ENCODE data around the gene NT5C2. TPM values are rescaled to one million over a fixed set of nuclear protein-coding genes. Genes with fewer than 3 reads are reported as not detected.
"Not testable (repeated sequence)": the region's sequence is repeated elsewhere in the genome, so short reads cannot be mapped to it uniquely, and the experiment has no call there.

Gene NT5C2
- total RNA-seq, 1 experiment from 2014 or later: 76.1 TPM

DNA sequence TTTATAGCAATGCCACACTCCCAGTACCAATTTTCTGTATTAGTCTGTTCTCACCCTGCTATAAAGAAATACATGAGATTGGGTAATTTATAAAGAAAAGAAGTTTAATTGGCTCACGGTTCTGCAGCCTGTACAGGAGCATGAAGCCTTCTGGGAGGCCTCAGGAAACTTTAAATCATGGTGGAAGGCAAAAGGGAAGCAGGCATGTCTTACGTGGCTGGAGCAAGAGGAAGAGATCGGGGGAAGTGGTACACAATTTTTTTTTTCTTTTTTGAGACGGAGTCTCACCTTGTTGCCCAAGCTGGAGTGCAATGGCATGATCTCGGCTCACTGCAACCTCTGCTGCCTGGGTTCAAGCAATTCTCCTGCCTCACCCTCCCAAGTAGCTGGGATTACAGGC is 31.6 kb upstream of the NT5C2 start:
- CTCF ChIA-PET; H3K4me1 Mint-ChIP-seq; POLR2A ChIA-PET; H3K4me3 Mint-ChIP-seq; H3K27ac Mint-ChIP-seq; DNase-seq (ENCODE audit: low spot score); H3K27me3 Mint-ChIP-seq (ENCODE audit: low read depth); ATAC-seq: not testable (repeated sequence)
- peaks cover 38% of the 10 kb centered on the region for H3K9me3 Mint-ChIP-seq
- peaks cover 32% of the 10 kb centered on the region for H3K36me3 Mint-ChIP-seq

DNA sequence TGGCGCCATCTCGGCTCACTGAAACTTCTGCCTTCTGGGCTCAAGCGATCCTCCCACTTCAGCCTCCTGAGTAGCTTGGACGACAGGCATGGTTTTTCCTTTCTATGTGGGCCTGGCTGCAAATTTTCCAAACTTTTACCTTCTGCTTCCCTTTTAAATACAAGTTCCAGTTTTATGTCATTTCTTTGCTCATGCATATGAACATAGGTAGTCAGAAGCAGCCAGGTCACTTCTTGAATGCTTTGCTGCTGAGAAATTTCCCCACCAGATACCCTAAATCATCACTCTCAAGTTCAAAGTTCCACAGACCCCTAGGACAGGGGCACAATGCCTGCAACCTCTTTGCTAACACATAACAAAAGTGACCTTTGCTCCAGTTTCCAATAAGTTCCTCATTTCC is 31.1 kb upstream of the NT5C2 start:
- ChIA-PET POLR2A (no interaction called here), CTCF (no interaction called here)
- Mint-ChIP-seq H3K4me1 (peaks cover 7% of the 10 kb centered on the region), H3K27ac (no peak overlapping the region), H3K27me3 (ENCODE audit: low read depth) (peaks cover 8% of the 10 kb centered on the region; the same call in 1 of the 2 replicates), H3K36me3 (peaks cover 33% of the 10 kb centered on the region), H3K9me3 (peaks cover 39% of the 10 kb centered on the region), H3K4me3 (no peak overlapping the region)
- ATAC-seq: no peak
- no peak for TF ChIP-seq FOXP1 (CRISPR knock-in tag; IDR thresholded peaks at IDR 0.05; ENCODE audit: borderline replicate concordance)
- no peak for DNase-seq (ENCODE audit: low spot score)

DNA sequence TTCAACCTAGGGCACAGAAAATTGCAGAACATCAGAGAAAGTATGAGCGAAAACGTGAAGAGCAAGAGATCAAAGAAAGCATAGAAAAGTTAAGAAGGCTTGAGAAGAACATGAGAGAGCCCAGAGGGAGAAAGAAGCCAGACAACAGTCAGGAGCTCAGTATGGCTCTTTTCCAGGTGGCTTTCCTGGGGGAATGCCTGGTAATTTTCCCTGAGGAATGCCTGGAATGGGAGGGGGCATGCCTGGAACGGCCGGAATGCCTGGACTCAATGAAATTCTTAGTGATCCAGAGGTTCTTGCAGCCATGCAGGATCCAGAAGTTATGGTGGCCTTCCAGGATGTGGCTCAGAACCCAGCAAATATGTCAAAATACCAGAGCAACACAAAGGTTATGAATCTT is 23.3 kb upstream of the NT5C2 start:
- peak; percentile 29; the same call in 1 of the 2 replicates for TF ChIP-seq TEAD4 (CRISPR knock-in tag; IDR thresholded peaks at IDR 0.05)
- DNase-seq (ENCODE audit: low spot score): peak; percentile 44
- H3K27me3 Mint-ChIP-seq (ENCODE audit: low read depth); H3K4me3 Mint-ChIP-seq; ATAC-seq: not testable (repeated sequence)
- peak overlapping the region; percentile 90 for H3K27ac Mint-ChIP-seq
- CTCF ChIA-PET: interaction anchor here (0.6 to 2.0 kb wide), 3 partner anchors 19 to 28 kb away, joined by 3 to 8 read pairs (median 4); no protein-coding TSS in a partner anchor
- H3K4me1 Mint-ChIP-seq: peaks cover 58% of the 10 kb centered on the region
- H3K36me3 Mint-ChIP-seq: peaks cover 50% of the 10 kb centered on the region
- H3K9me3 Mint-ChIP-seq: peaks cover 44% of the 10 kb centered on the region
- POLR2A ChIA-PET: interaction anchor here (0.5 to 0.7 kb wide), 2 partner anchors 24 to 213 kb away, joined by 3 to 4 read pairs; partner anchors contain the start of gene NT5C2

DNA sequence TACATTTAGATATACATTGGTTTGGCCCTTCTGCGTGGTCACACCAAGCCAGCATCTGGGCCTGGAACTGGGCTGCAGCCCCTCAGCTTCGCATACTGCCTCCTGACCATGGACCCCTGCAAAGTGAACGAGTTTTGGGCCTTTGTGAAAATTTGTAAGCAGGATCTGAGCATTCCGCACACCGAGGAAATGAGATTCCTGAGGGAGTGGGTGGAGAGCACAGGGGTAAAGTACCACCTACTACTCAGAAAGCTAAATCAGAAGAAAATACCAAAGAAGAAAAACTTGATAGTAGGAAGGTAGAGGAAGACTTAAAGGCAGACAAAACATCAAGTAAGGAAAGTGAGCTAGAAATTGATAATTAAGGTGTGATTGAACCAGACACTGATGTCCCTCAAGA is 22.5 kb upstream of the NT5C2 start:
- TF ChIP-seq, protein P1, sequence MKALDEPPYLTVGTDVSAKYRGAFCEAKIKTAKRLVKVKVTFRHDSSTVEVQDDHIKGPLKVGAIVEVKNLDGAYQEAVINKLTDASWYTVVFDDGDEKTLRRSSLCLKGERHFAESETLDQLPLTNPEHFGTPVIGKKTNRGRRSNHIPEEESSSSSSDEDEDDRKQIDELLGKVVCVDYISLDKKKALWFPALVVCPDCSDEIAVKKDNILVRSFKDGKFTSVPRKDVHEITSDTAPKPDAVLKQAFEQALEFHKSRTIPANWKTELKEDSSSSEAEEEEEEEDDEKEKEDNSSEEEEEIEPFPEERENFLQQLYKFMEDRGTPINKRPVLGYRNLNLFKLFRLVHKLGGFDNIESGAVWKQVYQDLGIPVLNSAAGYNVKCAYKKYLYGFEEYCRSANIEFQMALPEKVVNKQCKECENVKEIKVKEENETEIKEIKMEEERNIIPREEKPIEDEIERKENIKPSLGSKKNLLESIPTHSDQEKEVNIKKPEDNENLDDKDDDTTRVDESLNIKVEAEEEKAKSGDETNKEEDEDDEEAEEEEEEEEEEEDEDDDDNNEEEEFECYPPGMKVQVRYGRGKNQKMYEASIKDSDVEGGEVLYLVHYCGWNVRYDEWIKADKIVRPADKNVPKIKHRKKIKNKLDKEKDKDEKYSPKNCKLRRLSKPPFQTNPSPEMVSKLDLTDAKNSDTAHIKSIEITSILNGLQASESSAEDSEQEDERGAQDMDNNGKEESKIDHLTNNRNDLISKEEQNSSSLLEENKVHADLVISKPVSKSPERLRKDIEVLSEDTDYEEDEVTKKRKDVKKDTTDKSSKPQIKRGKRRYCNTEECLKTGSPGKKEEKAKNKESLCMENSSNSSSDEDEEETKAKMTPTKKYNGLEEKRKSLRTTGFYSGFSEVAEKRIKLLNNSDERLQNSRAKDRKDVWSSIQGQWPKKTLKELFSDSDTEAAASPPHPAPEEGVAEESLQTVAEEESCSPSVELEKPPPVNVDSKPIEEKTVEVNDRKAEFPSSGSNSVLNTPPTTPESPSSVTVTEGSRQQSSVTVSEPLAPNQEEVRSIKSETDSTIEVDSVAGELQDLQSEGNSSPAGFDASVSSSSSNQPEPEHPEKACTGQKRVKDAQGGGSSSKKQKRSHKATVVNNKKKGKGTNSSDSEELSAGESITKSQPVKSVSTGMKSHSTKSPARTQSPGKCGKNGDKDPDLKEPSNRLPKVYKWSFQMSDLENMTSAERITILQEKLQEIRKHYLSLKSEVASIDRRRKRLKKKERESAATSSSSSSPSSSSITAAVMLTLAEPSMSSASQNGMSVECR (CRISPR knock-in tag; IDR thresholded peaks at IDR 0.05; ENCODE audit: borderline replicate concordance): no peak
- TF ChIP-seq JAZF1 (CRISPR knock-in tag; IDR thresholded peaks at IDR 0.05): no peak
- TF ChIP-seq ZBTB21 (CRISPR knock-in tag; IDR thresholded peaks at IDR 0.05; ENCODE audit: borderline replicate concordance): no peak
- TF ChIP-seq, protein P2, sequence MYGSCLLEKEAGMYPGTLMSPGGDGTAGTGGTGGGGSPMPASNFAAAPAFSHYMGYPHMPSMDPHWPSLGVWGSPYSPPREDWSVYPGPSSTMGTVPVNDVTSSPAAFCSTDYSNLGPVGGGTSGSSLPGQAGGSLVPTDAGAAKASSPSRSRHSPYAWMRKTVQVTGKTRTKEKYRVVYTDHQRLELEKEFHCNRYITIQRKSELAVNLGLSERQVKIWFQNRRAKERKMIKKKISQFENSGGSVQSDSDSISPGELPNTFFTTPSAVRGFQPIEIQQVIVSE (CRISPR knock-in tag; IDR thresholded peaks at IDR 0.05; ENCODE audit: borderline replicate concordance): no peak
- no peak for TF ChIP-seq ZNF317 (CRISPR knock-in tag; IDR thresholded peaks at IDR 0.05; ENCODE audit: borderline replicate concordance, low read depth)
- TF ChIP-seq, protein P3, sequence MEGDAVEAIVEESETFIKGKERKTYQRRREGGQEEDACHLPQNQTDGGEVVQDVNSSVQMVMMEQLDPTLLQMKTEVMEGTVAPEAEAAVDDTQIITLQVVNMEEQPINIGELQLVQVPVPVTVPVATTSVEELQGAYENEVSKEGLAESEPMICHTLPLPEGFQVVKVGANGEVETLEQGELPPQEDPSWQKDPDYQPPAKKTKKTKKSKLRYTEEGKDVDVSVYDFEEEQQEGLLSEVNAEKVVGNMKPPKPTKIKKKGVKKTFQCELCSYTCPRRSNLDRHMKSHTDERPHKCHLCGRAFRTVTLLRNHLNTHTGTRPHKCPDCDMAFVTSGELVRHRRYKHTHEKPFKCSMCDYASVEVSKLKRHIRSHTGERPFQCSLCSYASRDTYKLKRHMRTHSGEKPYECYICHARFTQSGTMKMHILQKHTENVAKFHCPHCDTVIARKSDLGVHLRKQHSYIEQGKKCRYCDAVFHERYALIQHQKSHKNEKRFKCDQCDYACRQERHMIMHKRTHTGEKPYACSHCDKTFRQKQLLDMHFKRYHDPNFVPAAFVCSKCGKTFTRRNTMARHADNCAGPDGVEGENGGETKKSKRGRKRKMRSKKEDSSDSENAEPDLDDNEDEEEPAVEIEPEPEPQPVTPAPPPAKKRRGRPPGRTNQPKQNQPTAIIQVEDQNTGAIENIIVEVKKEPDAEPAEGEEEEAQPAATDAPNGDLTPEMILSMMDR (IDR thresholded peaks at IDR 0.05): no peak
- TF ChIP-seq, protein P4, sequence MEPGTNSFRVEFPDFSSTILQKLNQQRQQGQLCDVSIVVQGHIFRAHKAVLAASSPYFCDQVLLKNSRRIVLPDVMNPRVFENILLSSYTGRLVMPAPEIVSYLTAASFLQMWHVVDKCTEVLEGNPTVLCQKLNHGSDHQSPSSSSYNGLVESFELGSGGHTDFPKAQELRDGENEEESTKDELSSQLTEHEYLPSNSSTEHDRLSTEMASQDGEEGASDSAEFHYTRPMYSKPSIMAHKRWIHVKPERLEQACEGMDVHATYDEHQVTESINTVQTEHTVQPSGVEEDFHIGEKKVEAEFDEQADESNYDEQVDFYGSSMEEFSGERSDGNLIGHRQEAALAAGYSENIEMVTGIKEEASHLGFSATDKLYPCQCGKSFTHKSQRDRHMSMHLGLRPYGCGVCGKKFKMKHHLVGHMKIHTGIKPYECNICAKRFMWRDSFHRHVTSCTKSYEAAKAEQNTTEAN (CRISPR knock-in tag; IDR thresholded peaks at IDR 0.05): no peak
- TF ChIP-seq RELA (CRISPR knock-in tag; IDR thresholded peaks at IDR 0.05; ENCODE audit: borderline replicate concordance): no peak
- TF ChIP-seq FOXP1 (CRISPR knock-in tag; IDR thresholded peaks at IDR 0.05; ENCODE audit: borderline replicate concordance): no peak
- no peak for TF ChIP-seq ZNF423 (CRISPR knock-in tag; IDR thresholded peaks at IDR 0.05)
- no peak for TF ChIP-seq TEAD4 (CRISPR knock-in tag; IDR thresholded peaks at IDR 0.05)
- no peak for TF ChIP-seq TEAD1 (CRISPR knock-in tag; IDR thresholded peaks at IDR 0.05)
- no peak for TF ChIP-seq SOX15 (CRISPR knock-in tag; IDR thresholded peaks at IDR 0.05)
- TF ChIP-seq, protein P5, sequence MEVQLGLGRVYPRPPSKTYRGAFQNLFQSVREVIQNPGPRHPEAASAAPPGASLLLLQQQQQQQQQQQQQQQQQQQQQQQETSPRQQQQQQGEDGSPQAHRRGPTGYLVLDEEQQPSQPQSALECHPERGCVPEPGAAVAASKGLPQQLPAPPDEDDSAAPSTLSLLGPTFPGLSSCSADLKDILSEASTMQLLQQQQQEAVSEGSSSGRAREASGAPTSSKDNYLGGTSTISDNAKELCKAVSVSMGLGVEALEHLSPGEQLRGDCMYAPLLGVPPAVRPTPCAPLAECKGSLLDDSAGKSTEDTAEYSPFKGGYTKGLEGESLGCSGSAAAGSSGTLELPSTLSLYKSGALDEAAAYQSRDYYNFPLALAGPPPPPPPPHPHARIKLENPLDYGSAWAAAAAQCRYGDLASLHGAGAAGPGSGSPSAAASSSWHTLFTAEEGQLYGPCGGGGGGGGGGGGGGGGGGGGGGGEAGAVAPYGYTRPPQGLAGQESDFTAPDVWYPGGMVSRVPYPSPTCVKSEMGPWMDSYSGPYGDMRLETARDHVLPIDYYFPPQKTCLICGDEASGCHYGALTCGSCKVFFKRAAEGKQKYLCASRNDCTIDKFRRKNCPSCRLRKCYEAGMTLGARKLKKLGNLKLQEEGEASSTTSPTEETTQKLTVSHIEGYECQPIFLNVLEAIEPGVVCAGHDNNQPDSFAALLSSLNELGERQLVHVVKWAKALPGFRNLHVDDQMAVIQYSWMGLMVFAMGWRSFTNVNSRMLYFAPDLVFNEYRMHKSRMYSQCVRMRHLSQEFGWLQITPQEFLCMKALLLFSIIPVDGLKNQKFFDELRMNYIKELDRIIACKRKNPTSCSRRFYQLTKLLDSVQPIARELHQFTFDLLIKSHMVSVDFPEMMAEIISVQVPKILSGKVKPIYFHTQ (CRISPR knock-in tag; IDR thresholded peaks at IDR 0.05): no peak
- no peak for TF ChIP-seq FOXJ3 (CRISPR knock-in tag; IDR thresholded peaks at IDR 0.05; ENCODE audit: borderline replicate concordance)
- no peak for TF ChIP-seq NFYB (CRISPR knock-in tag; conservative IDR thresholded peaks at IDR 0.05; ENCODE audit: low read depth)
- TF ChIP-seq CBFB (CRISPR knock-in tag; IDR thresholded peaks at IDR 0.05; ENCODE audit: low read depth): no peak
- H3K4me3 Mint-ChIP-seq: no peak overlapping the region
- CTCF ChIA-PET: interaction anchor here (1.4 to 1.9 kb wide), 2 partner anchors 18 to 29 kb away, joined by 4 read pairs; no protein-coding TSS in a partner anchor
- H3K9me3 Mint-ChIP-seq: peaks cover 39% of the 10 kb centered on the region
- ATAC-seq: no peak
- peaks cover 58% of the 10 kb centered on the region for H3K4me1 Mint-ChIP-seq
- H3K27me3 Mint-ChIP-seq (ENCODE audit: low read depth): no peaks in the 10 kb centered on the region
- POLR2A ChIA-PET: interaction anchor here (0.6 kb wide), 1 partner anchor 73 kb away, joined by 3 read pairs; no protein-coding TSS in a partner anchor
- DNase-seq (ENCODE audit: low spot score): no peak
- H3K36me3 Mint-ChIP-seq: peaks cover 47% of the 10 kb centered on the region
- H3K27ac Mint-ChIP-seq: peak overlapping the region; percentile 68
